ENCODE measurements around the gene ELP2. TPM values are rescaled to one million over a fixed set of nuclear protein-coding genes. Genes with fewer than 3 reads are reported as not detected.

Gene ELP2
- total and polyA plus RNA-seq, 9 of the 15 experiments (the other 6 are each of a cell fraction or from before 2014, with no cell fraction given): 76.8 to 192 (median 140) TPM

DNA sequence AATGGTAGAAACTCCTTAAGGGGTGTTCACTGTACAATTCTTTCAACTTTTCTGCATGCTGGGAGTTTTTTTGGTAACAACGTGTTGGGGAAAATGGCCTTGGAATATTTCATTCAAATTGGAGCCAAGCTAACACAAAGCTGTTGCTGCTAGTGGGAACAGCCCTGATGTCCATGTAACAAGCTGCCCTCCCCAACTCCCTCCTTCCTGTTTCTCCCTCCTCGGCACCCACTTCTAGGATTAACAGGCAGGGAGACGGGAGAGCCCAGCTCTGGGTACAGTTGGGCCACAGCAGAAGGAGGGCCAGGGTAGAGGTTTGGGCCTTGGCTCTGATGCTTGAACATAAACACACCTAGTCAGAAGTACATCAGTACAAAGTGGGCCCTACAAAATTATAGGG is 48.2 kb downstream of the ELP2 start:
- H4K20me1 ChIP-seq (replicated peaks; ENCODE audit: control insufficient read depth, insufficient read depth, low read length): no peaks in the 10 kb centered on the region
- no peak overlapping the region for H3K4me2 ChIP-seq (ENCODE audit: insufficient read depth, low read length)
- ATAC-seq (peak; percentile 9), DNase-seq (ENCODE audit: extremely low read depth in 1 of 4, low spot score in 3 of 4) (no peak), FAIRE-seq (no peak)
- in situ Hi-C loops (cut with MboI) (no loop called here), intact Hi-C loops (cut with micrococcal nuclease) (no loop called here)
- no peaks in the 10 kb centered on the region for H3K27me3 ChIP-seq (ENCODE audit: control insufficient read depth in 2 of 2, insufficient read depth in 2 of 2, low read length in 2 of 2)
- no peaks in the 10 kb centered on the region for H3K9me1 ChIP-seq (ENCODE audit: control insufficient read depth, insufficient read depth, low read length)
- no peak overlapping the region for H3K4me3 ChIP-seq
- no peaks in the 10 kb centered on the region for H3K9me3 ChIP-seq (replicated peaks; ENCODE audit: control insufficient read depth, insufficient read depth, low read depth, low read length)
- POLR2A ChIA-PET: interaction anchor here (0.9 kb wide), 1 partner anchor 9 kb away, joined by 3 read pairs; no protein-coding TSS in a partner anchor
- no peak overlapping the region for H3K27ac ChIP-seq (ENCODE audit: extremely low read depth, low read depth, low read length)
- BruUV-seq (replicated peaks): no TSS peak
- H3K79me2 ChIP-seq (ENCODE audit: control insufficient read depth, insufficient read depth, low read length): no peaks in the 10 kb centered on the region
- H3K4me1 ChIP-seq (replicated peaks in 1 of 2; ENCODE audit: control insufficient read depth in 2 of 2, insufficient read depth in 2 of 2, low read length in 2 of 2): peaks cover 0 to 14% of the 10 kb centered on the region in 2 experiments; a peak in 4 of 5 replicates
- peaks cover 42% of the 10 kb centered on the region for H3K36me3 ChIP-seq (ENCODE audit: control insufficient read depth, insufficient read depth, low read length)
- WGBS (ENCODE audit: insufficient coverage, low coverage, missing lambda C conversion rate): 61% methylated on average over 3 of the region's 3 CpGs
- CTCF ChIA-PET (ENCODE audit: low intra/inter-chr PET ratio): no interaction called here
- TF ChIP-seq SMARCC2 (IDR thresholded peaks at IDR 0.05; ENCODE audit: low read depth): no peak
- TF ChIP-seq XRCC3 (IDR thresholded peaks at IDR 0.05): no peak
- no peak for TF ChIP-seq POLR2B (IDR thresholded peaks at IDR 0.05; ENCODE audit: low read depth, partially characterized antibody)
- no peak for TF ChIP-seq CUX1 (CRISPR knock-in tag; IDR thresholded peaks at IDR 0.05)
- TF ChIP-seq ZNF785 (CRISPR knock-in tag; IDR thresholded peaks at IDR 0.05): no peak
- H2AFZ ChIP-seq (ENCODE audit: low read depth, low read length): no peak overlapping the region
- H3K9ac ChIP-seq (ENCODE audit: insufficient read depth in 1 of 2, low read depth in 2 of 2, low read length in 2 of 2): no peak overlapping the region

Measured in K562 (cell line).